ENCODE measurements around the gene RGCC. TPM values are rescaled to one million over a fixed set of nuclear protein-coding genes. Genes with fewer than 3 reads are reported as not detected.

The RGCC gene
- total RNA-seq, 1 experiment from 2014 or later: not detected

- Mint-ChIP-seq H3K36me3 (ENCODE audit: insufficient read depth in 1 of 3, low read depth in 3 of 3) (no peaks in the 10 kb centered on the region), H3K27ac (no peak overlapping the region), H3K4me3 (no peak overlapping the region), H3K27me3 (ENCODE audit: low read depth) (no peaks in the 10 kb centered on the region), H3K9me3 (no peaks in the 10 kb centered on the region), H3K4me1 (0 out of 4 replicates have a peak, but pooled peaks cover 0 to 2% of the 10 kb centered on the region in 2 experiments)
- no CpG with 5 or more reads among the region's 5 CpGs for WGBS (ENCODE audit: extremely low coverage, insufficient read length, low lambda C conversion rate)
- Histone ChIP-seq H3K4me1 (ENCODE audit: insufficient read depth, low read length) (no peaks in the 10 kb centered on the region), H4K5ac (ENCODE audit: insufficient read length, low read depth, low read length) (no peak overlapping the region), H3K9ac (ENCODE audit: extremely low read depth, insufficient read length, low read length) (no peak overlapping the region), H2BK120ac (ENCODE audit: low read depth, low read length, poor library complexity, severe bottlenecking) (no peak overlapping the region), H2AFZ (ENCODE audit: low read length) (no peak overlapping the region), H3K18ac (ENCODE audit: insufficient read length, low read depth, low read length) (no peak overlapping the region), H2BK5ac (ENCODE audit: insufficient read length, low read length) (no peak overlapping the region), H2AK5ac (ENCODE audit: insufficient read length, low read length) (no peak overlapping the region), H2BK15ac (ENCODE audit: low read depth, low read length) (no peak overlapping the region), H4K20me1 (ENCODE audit: control insufficient read depth, insufficient read depth, insufficient read length) (no peaks in the 10 kb centered on the region), H3T11ph (ENCODE audit: low read length) (no peak overlapping the region), H4K8ac (replicated peaks; ENCODE audit: insufficient read length, low read depth, low read length) (no peak overlapping the region), H3K27ac (ENCODE audit: insufficient read length, low read depth, low read length) (no peak overlapping the region), H3K23ac (ENCODE audit: insufficient read length, low read depth, low read length) (no peak overlapping the region), H3K14ac (ENCODE audit: insufficient read depth, low read length) (no peak overlapping the region), H4K91ac (ENCODE audit: insufficient read length, low read depth, low read length) (no peak overlapping the region), H3K56ac (ENCODE audit: insufficient read length, low read depth, low read length) (no peak overlapping the region), H3K27me3 (ENCODE audit: insufficient read depth, low read length) (no peaks in the 10 kb centered on the region), H3K9me3 (ENCODE audit: control insufficient read depth, low read depth, low read length) (no peaks in the 10 kb centered on the region), H3K79me2 (ENCODE audit: insufficient read depth, low read length) (no peaks in the 10 kb centered on the region), H3K4me2 (ENCODE audit: insufficient read depth, insufficient read length, low read length) (no peak overlapping the region), H3K4ac (ENCODE audit: low read depth, low read length) (no peak overlapping the region), H3K79me1 (ENCODE audit: insufficient read depth, low read depth, low read length, poor library complexity, severe bottlenecking) (no peaks in the 10 kb centered on the region), H2BK20ac (ENCODE audit: low read depth, low read length, poor library complexity, severe bottlenecking) (no peak overlapping the region), H2BK12ac (ENCODE audit: insufficient read length, low read depth, low read length) (no peak overlapping the region), H3K23me2 (ENCODE audit: insufficient read length, low read depth, low read length, poor library complexity, severe bottlenecking) (no peaks in the 10 kb centered on the region)
- no peak for DNase-seq
- no peak for TF ChIP-seq CTCF (conservative IDR thresholded peaks at IDR 0.05)
Observed at GRCh38 chr13:41411060-41411459, 46.3 kb upstream of the RGCC start.

All from H9 (cell line).